ENCODE results near the gene PHC2. TPM values are rescaled to one million over a fixed set of nuclear protein-coding genes. Genes with fewer than 3 reads are reported as not detected.

PHC2 gene
- total RNA-seq, 1 donor from 2014 or later: 69.0 TPM

GRCh38 chr1:33275195-33275594 lies 155.7 kb downstream of the PHC2 start:
- no peak for DNase-seq (ENCODE audit: low read depth in 2 of 2)

- no peak for DNase-seq (ENCODE audit: low read depth in 2 of 2)
Measured at GRCh38 chr1:33274446-33274845, 156.4 kb downstream of the PHC2 start.

DNA sequence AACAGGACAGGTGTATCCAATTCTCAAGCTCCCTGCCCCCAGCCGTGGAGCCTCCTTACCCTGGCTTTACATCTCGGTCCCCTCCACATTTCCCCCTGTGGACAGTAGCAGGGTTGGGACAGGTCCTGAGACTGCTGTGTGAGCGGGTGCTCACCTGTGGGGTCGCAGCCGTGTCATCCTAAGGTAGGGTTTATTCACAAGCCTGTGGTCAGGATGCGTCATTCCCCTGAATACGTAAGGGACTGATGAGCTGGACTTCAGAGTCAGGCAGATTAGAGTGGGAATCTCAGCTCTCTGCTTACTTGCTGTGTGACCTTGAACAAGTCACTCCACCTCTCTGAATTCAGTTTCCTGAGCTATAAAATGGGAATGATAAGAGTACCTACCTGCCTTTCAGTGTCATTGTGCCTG lies 156.9 kb downstream of the PHC2 start:
- no peak for DNase-seq (ENCODE audit: low read depth in 2 of 2)

Other genes with a start within 250 kb of the PHC2 start
- 1.2 and 2.4 TPM in 2 replicates for gene TRIM62, start 249.1 kb downstream of the PHC2 start, total RNA-seq
- 5.4 and 6.3 TPM in 2 replicates for gene ZNF362, start 174.6 kb downstream of the PHC2 start, total RNA-seq
- not detected in 2 replicates for gene A3GALT2, start 110.0 kb downstream of the PHC2 start, total RNA-seq
- 5.0 and 6.0 TPM in 2 replicates for gene ZSCAN20, start 41.5 kb upstream of the PHC2 start, total RNA-seq

Measured in lung microvascular endothelial cell (primary cell).